Astrocyte of the spinal cord (primary cell): ENCODE measurements around the gene GIMAP2.

ENCODE experiments used
- DNase-seq: peaks from one replicate; pipeline ENCODE4 v3.0.0; 2011; ENCODE audit warnings: low read depth, low spot score
- H3K4me3 ChIP-seq: 2 replicates; pipeline ENCODE4 v1.5.1; 2011; ENCODE audit warnings: low read depth, mild to moderate bottlenecking, low read length, moderate library complexity
- in situ Hi-C: cut with HindIII; loops from 2 replicates; pipeline ENCODE4 v1.10.0; 2017; ENCODE audit warnings: low sequenced_read_pairs
- TF ChIP-seq, protein P1 (sequence below): IDR thresholded peaks from 2 replicates; pipeline ENCODE4 v1.5.1; 2012; ENCODE audit warnings: low read depth, mild to moderate bottlenecking, low read length, inconsistent platforms

The GIMAP2 gene

DNA sequence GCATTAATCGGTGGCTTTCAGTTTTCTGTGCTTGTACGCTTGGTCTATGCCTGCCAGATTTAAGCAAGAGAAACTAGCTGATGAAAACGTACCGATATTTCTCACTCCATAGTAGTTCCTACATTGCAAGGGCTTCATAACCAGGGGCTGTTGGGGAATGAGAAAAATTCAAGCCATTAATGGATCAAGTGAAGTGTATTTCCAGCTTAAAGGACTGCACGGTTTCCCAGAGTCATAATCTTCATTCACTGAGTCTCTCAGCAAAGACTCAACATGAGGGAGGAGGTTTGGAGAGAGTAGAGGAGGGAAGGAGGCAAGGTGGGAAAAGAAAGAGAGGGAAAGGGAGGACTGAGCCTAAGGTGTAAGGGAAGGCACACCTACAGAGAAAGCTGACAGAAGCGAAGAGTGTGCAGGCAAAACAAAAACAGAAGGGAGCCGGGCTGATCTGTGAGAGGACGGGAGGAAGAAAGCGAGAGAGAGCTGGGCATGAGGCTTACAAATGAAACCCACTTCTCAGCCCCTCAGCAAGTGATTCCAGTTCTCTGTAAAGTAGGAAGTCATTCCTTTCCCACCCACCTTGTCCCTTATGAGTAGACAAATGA, 625 bp downstream of the GIMAP2 start:
- TF ChIP-seq, protein P1, sequence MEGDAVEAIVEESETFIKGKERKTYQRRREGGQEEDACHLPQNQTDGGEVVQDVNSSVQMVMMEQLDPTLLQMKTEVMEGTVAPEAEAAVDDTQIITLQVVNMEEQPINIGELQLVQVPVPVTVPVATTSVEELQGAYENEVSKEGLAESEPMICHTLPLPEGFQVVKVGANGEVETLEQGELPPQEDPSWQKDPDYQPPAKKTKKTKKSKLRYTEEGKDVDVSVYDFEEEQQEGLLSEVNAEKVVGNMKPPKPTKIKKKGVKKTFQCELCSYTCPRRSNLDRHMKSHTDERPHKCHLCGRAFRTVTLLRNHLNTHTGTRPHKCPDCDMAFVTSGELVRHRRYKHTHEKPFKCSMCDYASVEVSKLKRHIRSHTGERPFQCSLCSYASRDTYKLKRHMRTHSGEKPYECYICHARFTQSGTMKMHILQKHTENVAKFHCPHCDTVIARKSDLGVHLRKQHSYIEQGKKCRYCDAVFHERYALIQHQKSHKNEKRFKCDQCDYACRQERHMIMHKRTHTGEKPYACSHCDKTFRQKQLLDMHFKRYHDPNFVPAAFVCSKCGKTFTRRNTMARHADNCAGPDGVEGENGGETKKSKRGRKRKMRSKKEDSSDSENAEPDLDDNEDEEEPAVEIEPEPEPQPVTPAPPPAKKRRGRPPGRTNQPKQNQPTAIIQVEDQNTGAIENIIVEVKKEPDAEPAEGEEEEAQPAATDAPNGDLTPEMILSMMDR, result no peak
- DNase-seq, result no peak
- H3K4me3 ChIP-seq, result peak overlapping the region; percentile 27
- in situ Hi-C loops, result no loop called here

DNA sequence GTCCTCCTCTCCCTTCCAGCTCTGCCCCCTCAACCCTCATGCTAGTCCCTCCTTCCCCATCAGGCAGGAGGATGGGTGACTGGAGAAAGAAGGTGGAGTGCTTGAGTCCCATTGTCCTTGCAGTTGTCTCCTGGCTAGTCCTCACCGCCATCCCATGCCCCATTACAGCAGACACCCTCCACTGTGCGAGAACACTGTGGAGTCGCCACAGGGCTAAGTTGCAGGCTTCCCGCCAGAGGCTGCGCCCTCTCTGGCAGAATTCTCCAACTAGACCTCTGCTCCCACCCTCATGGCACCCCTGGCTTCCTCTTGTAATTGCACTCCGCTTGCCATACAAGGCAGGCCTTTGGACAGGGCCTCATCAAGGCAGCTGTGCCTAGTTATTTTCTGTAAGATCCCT, 3.1 kb downstream of the GIMAP2 start:
- TF ChIP-seq, protein P1, result no peak
- DNase-seq, result no peak
- in situ Hi-C loops, result no loop called here
- H3K4me3 ChIP-seq, result no peak overlapping the region

DNA sequence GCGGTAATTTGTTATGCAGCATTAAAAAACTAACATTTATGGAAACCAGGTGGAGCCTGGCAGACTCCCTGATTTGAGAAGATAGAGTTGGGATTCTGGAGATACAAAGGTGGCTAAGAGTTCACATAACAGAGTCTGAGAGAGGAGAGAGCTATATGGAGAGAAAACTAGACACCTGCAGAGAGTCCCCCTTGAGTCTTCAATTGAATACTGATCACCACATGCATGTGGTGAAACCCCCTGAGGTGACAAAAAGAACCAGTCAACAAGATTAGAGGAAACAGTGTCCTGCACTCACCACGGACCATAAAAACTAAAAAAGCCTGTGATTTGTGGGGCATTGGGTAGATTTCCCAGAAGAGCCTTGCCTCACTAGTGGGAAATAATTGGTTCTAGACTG, 10.1 kb downstream of the GIMAP2 start:
- DNase-seq, result no peak
- no peak overlapping the region for H3K4me3 ChIP-seq
- TF ChIP-seq, protein P1, result no peak
- in situ Hi-C loops, result no loop called here

DNA sequence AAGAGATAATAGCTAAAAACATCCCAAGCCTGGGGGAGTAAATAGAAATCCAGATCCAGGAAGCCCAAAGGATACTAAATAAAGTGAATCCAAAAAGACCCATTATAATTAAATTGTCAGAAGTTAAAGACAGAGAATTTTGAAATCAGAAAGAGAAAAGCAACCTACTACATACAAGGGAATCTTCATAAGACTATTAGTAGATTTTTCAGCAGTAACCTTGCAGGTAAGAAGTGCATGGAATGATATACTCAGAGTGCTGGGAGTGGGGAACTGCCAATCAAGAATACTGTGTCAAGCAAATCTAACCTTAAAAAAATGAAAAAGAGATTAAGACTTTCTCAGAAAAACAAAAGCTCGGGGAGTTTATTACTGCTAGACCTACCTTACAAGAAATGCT, 17.7 kb downstream of the GIMAP2 start:
- in situ Hi-C loops, result no loop called here
- H3K4me3 ChIP-seq, result no peak overlapping the region
- TF ChIP-seq, protein P1, result no peak
- DNase-seq, result no peak

DNA sequence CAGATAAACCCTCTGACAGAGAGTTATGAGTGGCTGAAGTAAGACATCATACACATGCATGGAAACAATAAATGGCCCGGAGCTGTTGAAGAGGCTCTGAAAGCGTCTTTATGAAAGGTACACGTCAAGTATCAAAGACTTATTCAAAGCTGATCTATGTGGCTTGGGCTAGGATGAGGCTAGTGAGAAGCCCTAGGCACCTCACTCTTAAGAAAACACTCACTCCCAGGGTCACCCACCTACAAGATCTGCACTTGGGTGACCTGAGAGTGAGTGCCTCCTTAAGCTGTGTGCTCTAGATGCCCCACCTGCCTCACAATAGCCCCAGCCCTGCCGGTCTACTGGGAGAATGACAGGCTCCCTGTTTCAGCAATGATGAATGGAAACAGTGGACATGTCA, 29.8 kb downstream of the GIMAP2 start:
- H3K4me3 ChIP-seq, result no peak overlapping the region
- DNase-seq, result no peak
- TF ChIP-seq, protein P1, result no peak
- in situ Hi-C loops, result no loop called here

DNA sequence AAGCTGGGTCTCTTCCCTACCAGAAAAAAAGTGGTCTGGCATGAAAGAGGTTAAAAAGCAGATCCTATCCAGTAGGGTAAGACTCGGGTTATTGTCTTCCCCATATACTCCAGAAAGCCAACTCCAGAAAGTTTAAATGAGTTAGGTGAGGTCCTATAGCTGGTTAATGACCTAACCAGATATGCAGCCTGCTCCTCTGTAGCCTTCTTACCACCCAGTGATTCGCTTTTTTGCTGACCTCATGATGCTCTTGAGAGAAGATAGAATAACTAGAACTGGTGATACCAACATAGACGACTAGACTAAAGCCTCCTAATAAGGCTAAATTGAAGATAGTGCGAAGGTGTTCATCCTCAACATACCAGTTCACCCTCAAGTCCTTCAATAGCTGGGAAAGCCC, 30.2 kb downstream of the GIMAP2 start:
- no peak overlapping the region for H3K4me3 ChIP-seq
- TF ChIP-seq, protein P1, result no peak
- in situ Hi-C loops, result no loop called here
- no peak for DNase-seq

DNA sequence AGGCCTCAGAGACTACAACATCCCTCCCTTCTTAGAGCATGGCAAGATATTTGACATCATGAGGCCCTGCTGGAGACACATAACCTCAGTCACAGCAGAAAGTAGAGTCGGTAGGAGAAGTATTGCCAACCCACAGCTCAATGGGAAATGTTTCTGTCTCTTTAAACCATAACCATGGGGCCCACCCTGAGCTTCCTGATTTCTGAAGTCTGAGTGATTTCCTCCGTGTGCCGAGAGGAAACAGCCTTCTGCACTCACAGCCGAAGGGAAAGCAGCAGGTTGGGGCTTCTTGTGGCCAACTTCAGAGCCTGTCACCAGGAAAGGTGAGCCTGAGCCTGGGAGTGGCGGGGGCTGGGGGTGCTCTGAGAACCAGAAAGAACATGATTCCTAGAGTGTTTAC, 30.9 kb downstream of the GIMAP2 start, which contains the start of gene GIMAP1:
Gene GIMAP1 (plus strand): TSS at position 246 of the 400 bp plus-strand sequence. CDS start 2,435 bp downstream, outside the sequence.
- H3K4me3 ChIP-seq, result no peak within 1 kb of the TSS
- in situ Hi-C loops, result no loop called here
- no peak for DNase-seq
- TF ChIP-seq, protein P1, result no peak
